ENCODE measurements around the gene MDN1. TPM values are rescaled to one million over a fixed set of nuclear protein-coding genes. Genes with fewer than 3 reads are reported as not detected.

Gene MDN1
- total RNA-seq, 1 donor from 2014 or later: 29.6 TPM

- no peaks in the 10 kb centered on the region for H3K9me3 ChIP-seq
- H3K4me3 ChIP-seq: no peak overlapping the region
- intact Hi-C loops (cut with DNase I): no loop called here
- DNase-seq (no peak), ATAC-seq (no peak)
- H3K4me1 ChIP-seq: no peaks in the 10 kb centered on the region
- H3K27me3 ChIP-seq (ENCODE audit: low read depth): no peaks in the 10 kb centered on the region
- H3K27ac ChIP-seq: no peak overlapping the region
- TF ChIP-seq CTCF (IDR thresholded peaks at IDR 0.05): no peak
- peaks cover 98% of the 10 kb centered on the region for H3K36me3 ChIP-seq
Measured at GRCh38 chr6:89749918-89750317, 69.7 kb downstream of the MDN1 start.

GRCh38 chr6:89745716-89746115 lies 73.9 kb downstream of the MDN1 start:
- H3K27me3 ChIP-seq (ENCODE audit: low read depth): no peaks in the 10 kb centered on the region
- H3K4me3 ChIP-seq: no peak overlapping the region
- DNase-seq: no peak
- ATAC-seq: no peak
- intact Hi-C loops (cut with DNase I): no loop called here
- H3K9me3 ChIP-seq: no peaks in the 10 kb centered on the region
- no peak for TF ChIP-seq CTCF (IDR thresholded peaks at IDR 0.05)
- H3K36me3 ChIP-seq: peaks cover 96% of the 10 kb centered on the region
- H3K4me1 ChIP-seq: no peaks in the 10 kb centered on the region
- no peak overlapping the region for H3K27ac ChIP-seq

- no peak for DNase-seq
- no peak for TF ChIP-seq CTCF (IDR thresholded peaks at IDR 0.05)
- H3K27ac ChIP-seq: no peak overlapping the region
- H3K4me3 ChIP-seq: no peak overlapping the region
- H3K27me3 ChIP-seq (ENCODE audit: low read depth): no peaks in the 10 kb centered on the region
- H3K4me1 ChIP-seq: no peaks in the 10 kb centered on the region
- no peaks in the 10 kb centered on the region for H3K9me3 ChIP-seq
- no peak for ATAC-seq
- H3K36me3 ChIP-seq: peaks cover 95% of the 10 kb centered on the region
- intact Hi-C loops (cut with DNase I): no loop called here
Measured at GRCh38 chr6:89745096-89745495, 74.5 kb downstream of the MDN1 start.

- no peak for DNase-seq
- H3K36me3 ChIP-seq: peaks cover 73% of the 10 kb centered on the region
- TF ChIP-seq CTCF (IDR thresholded peaks at IDR 0.05): no peak
- no peaks in the 10 kb centered on the region for H3K9me3 ChIP-seq
- no peaks in the 10 kb centered on the region for H3K27me3 ChIP-seq (ENCODE audit: low read depth)
- no peak for ATAC-seq
- H3K4me3 ChIP-seq: no peak overlapping the region
- intact Hi-C loops (cut with DNase I): no loop called here
- H3K27ac ChIP-seq: no peak overlapping the region
- H3K4me1 ChIP-seq: no peaks in the 10 kb centered on the region
Measured at GRCh38 chr6:89736893-89737292, 82.7 kb downstream of the MDN1 start.

GRCh38 chr6:89734526-89734925 lies 85.1 kb downstream of the MDN1 start:
- Histone ChIP-seq H3K27ac (no peak overlapping the region), H3K36me3 (peaks cover 70% of the 10 kb centered on the region), H3K9me3 (no peaks in the 10 kb centered on the region), H3K27me3 (ENCODE audit: low read depth) (no peaks in the 10 kb centered on the region), H3K4me1 (no peaks in the 10 kb centered on the region), H3K4me3 (no peak overlapping the region)
- no peak for DNase-seq
- no peak for TF ChIP-seq CTCF (IDR thresholded peaks at IDR 0.05)
- intact Hi-C loops (cut with DNase I): no loop called here
- no peak for ATAC-seq

All from lower lobe of right lung (tissue), 2 donors.